Erythroblast (primary cell): ENCODE data around the gene ELAVL1.
"Not testable (repeated sequence)": the region's sequence is repeated elsewhere in the genome, so short reads cannot be mapped to it uniquely, and the experiment has no call there.

ENCODE experiments used
- GATA1 ChIP-seq: IDR thresholded peaks from 2 replicates; pipeline ENCODE4 v1.6.1; 2011; ENCODE audit warnings: low read depth, mild to moderate bottlenecking, control low read depth, low read length, moderate library complexity
- POLR2A ChIP-seq: IDR thresholded peaks from 2 replicates; pipeline ENCODE4 v1.6.1; 2011; ENCODE audit warnings: mild to moderate bottlenecking, low read length

DNA sequence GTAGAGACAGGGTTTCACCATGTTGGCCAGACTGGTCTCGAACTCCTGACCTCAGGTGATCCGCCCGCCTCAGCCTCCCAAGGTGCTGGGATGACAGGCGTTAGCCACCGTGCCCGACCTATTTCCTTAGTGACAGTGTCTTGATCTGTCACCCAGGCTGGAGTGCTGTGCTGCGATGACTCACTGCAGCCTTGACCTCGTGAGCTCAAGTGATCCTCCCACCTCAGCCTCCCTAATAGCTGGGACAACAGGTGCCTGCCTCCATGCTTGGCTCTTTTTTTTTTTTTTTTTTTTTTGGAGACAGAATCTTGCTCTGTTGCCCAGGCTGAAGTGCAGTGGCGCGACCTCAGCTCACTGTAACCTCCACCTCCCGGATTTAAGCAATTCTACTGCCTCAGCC, 75.4 kb downstream of the ELAVL1 start:
- not testable (repeated sequence) for TF ChIP-seq POLR2A, GATA1
